Measurements from ENCODE around the gene MARCHF11.

The MARCHF11 gene

DNA sequence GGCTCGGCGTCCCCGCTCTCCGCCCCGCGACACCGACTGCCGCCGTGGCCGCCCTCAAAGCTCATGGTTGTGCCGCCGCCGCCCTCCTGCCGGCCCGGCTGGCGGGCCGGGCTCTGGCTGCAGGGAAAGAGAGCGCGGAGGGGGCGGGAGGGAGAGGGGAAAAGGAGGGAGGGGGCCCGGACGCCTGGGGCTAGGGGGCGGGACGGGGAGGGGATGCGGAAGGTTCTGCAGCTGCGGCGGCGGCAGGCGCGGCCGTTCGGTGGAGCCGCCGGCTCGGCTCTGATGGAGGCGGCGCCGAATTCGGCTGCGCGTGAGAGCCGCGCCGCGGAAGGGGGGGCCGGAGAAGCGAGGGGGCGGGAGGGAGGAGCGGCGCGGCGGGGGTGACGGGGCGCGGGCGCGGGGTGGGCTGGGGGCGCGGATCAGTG is at the start of gene MARCHF11:
MARCHF11 (minus strand) TSS at position 281 of the 425 bp plus-strand sequence; CDS start at position 65, 216 bp downstream.
- no peak for ATAC-seq
- no peak for DNase-seq

DNA sequence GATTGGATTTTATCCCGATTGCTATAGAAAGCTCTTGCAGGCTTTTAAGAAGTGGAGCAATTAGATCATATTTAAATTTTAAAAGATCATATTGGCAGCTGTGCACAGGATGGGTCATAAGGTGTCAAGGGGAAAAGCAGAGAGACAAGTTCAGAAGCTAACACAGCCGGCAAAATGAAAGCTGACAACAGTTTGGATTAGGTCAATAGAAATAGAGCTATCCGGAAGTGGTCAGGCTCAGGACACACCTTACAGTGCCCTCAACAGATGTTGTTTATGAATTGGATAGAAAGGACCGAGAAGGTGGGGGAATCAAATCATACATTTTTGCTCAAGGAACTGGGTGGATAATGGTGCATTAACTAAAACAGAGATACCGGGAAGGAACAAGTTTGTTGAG is 46.3 kb upstream of the MARCHF11 start:
- DNase-seq (no peak), ATAC-seq (no peak)

DNA sequence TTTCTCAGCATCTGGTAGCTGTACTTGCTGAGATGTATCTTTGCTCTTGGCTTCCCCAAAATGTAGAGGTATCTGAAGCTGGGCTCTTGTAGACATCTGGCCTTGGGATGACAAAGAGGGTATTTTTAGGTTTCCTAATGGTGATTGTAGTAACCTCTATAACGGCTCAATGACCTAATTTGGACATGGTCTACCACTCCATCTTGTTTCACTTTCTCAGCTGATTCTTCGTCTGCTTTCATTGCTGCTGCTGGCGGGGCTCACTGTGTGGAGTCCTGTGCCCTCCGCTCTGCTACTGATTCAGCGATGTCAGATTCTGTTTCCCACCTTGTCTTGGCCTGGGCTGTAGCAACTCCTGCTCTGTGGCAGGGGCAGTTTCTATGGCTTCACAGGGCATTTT is 12.7 kb upstream of the MARCHF11 start:
- DNase-seq: no peak
- ATAC-seq: no peak

DNA sequence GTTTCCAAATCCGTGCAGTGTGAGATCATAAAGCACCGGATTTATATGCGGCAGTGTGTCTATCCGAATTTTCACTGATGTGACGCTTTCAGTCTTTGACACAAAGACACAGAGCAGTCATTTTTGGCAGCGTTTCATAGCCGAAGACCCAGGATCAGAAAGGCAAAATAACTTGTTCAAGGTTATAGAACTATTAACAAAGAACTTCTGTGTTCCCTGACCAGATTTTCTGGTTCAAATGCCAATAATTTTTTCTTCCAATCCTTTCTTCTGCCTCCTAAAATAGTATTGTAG is 1.1 kb upstream of the MARCHF11 start:
- ATAC-seq (no peak), DNase-seq (no peak)

DNA sequence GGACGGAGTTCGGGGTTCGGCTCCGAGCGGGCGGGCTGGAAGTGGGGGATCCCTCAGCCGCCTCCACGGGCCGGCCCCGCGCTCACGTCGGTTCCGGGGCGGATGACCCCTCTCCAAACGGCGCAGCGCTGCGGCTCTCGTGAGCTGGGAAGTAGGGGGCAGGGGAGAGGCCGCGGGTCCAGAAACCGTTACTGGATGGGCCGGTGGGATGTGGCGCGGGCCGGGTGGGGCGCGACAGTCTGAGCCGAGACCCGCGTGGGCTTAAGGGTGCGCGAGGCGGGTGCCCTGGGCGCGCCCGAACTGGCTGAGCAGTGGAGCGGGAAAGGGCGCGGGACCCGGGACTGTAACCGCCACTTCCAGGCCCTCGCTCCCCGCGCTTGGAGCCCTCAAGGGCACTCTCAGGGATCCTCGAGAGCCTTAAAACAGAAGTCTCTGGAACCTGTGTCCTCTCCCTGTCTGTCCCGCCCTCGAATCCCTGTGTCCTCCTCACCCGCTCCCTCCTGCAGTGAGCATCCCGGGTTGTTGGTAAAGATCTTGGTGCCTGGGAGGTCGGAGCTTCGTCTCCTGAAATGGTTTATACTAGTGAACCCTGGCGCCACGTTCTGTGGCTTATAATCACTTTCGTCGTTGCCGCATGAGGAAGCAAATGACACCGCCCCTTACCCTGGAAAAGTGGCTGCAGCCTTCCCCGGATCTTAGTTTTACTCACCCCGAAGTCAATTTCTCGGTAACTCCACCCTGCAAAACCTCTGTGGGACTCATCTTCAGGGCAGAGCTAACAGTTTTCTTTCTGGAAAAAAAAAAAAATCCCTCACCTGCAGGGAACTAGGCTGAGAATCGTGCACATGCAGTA is 571 bp upstream of the MARCHF11 start:
- ATAC-seq (peak; percentile 14), DNase-seq (no peak)

GRCh38 chr5:16178745-16179372 is 732 bp downstream of the MARCHF11 start:
- DNase-seq (peak; percentile 46), ATAC-seq (no peak)

- DNase-seq: no peak
- no peak for ATAC-seq
Measured at GRCh38 chr5:16169550-16169949, 10.0 kb downstream of the MARCHF11 start.

GRCh38 chr5:16160706-16161105 is 18.9 kb downstream of the MARCHF11 start:
- ATAC-seq (peak; percentile 78), DNase-seq (no peak)

GRCh38 chr5:16159636-16160035 is 20.0 kb downstream of the MARCHF11 start:
- DNase-seq (no peak), ATAC-seq (no peak)

GRCh38 chr5:16156152-16156551 is 23.4 kb downstream of the MARCHF11 start:
- ATAC-seq (no peak), DNase-seq (no peak)

GRCh38 chr5:16152601-16153568 is 26.7 kb downstream of the MARCHF11 start:
- no peak for DNase-seq
- ATAC-seq: no peak

DNA sequence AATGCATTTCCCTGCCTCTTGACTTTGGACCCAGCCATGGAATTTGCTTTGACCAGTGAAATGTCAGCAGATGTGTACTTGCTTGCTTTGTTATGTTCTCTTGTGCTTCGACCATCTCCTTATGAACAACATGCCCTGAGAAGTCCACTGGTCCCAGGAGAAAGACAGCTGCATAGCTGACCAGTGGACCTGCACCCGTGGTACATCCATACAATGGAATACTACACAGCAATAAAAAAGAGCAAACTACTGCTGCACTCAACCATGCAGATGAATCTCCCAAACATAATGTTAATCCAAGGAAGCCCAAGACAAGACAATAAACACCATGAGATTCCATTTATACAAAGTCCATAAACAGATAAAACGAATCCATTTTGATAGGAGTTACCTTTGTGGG is 30.0 kb downstream of the MARCHF11 start:
- DNase-seq (no peak), ATAC-seq (no peak)

GRCh38 chr5:16147179-16147900 is 32.3 kb downstream of the MARCHF11 start:
- ATAC-seq: no peak
- no peak for DNase-seq

- no peak for DNase-seq
- ATAC-seq: no peak
Measured at GRCh38 chr5:16144416-16144815, 35.2 kb downstream of the MARCHF11 start.

DNA sequence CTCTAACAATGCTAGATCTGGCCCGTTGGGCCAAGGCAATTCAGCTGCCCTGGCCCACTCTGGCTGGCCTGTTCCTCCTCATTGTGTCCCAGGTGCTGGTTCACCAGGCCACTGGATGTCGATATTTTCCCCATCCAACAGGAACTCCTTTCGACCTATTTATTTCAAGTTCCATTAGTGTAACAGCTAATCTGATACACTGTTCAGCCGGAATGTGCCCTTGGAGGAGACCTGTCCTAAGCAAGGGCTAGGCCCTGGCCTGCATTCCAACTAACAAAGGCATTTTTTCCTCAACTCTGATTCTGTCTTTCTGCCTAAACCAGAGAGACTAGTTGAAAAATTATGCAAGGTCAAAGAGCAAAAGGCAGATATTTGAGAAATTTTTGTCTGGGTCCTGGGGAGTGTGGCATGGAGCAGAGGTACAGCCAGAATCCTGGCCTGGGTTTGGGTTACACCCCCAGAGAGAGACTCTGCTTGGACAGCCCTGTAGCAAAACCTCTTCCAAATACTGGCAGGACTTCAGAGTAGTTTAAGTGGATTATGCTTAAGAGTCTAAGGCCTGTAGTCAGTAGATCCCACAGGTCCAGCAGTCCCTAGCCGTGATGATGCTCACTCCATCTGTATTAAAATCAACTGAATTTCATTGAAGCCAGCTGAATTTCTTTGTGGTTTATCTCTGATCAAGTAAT is 36.1 kb downstream of the MARCHF11 start:
- ATAC-seq: no peak
- DNase-seq: no peak

GRCh38 chr5:16140944-16141343 is 38.6 kb downstream of the MARCHF11 start:
- ATAC-seq (no peak), DNase-seq (no peak)

- DNase-seq: no peak
- no peak for ATAC-seq
Measured at GRCh38 chr5:16140417-16140816, 39.2 kb downstream of the MARCHF11 start.

GRCh38 chr5:16137177-16137576 is 42.4 kb downstream of the MARCHF11 start:
- ATAC-seq: no peak
- no peak for DNase-seq

- no peak for DNase-seq
- ATAC-seq: no peak
Measured at GRCh38 chr5:16135506-16135905, 44.1 kb downstream of the MARCHF11 start.

- DNase-seq (no peak), ATAC-seq (no peak)
Measured at GRCh38 chr5:16135003-16135402, 44.6 kb downstream of the MARCHF11 start.

DNA sequence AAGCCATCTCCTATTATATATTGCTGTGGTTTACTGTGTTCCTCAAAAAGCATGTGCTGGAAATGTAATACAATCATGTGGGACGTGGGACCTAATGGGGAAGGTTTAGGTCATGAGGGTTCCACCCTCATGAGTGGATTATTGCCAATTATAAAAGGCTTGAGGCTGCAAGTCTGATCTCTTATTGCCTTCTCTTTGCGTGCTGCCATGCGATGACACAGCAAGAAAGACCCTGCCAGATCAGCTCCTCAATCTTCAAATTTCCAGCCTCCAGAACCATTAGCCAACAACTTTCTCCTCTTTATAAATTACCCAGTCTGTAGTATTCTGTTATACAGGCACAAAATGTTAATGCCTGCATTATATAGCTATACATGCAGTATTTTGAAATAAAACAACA is 45.4 kb downstream of the MARCHF11 start:
- DNase-seq (no peak), ATAC-seq (no peak)

Measured in stimulated activated naive CD8-positive, alpha-beta T cell treated with anti-CD3 and anti-CD28 coated beads, Interleukin-15, Interleukin-2, amounts not matched to agents 100 U/mL and 50 U/mL, for 24 hours (primary cell).